ENCODE measurements around the gene HOXC12.
A peak's percentile ranks its signal among the peaks of the same experiment; 100 is the strongest.

HOXC12 gene

DNA sequence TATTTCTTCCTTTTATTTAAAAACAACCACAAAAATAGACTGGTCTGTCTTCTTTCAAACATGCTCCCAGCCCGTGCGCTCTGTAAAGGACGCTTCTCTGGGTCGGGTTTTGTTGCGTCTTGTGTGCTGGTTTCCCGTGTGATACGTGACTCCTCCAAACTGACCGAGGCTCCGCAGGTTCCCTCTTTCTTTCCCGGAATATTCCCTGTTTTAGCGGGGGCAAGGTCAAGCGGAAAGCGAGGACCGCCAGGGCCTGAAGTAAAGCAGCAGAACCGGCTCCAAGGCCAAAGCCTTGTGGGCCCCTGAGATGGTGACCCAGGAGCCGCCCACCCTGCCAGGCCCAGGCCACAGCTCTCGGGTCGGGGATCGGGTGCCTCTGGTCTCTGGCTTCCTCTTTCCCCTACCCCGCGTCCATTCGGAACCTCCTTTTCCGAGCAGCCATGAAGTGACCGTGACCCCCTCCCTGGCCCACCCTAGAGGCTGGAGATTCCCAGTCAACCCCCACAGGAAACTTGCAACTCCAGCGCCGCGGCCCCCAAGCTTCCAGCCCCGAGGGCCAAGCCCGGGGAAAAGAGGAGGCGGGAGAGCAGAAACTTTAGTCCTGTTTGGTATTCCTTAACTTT lies 29.4 kb downstream of the HOXC12 start:
- peak; percentile 49 for DNase-seq (ENCODE audit: low read depth)

DNA sequence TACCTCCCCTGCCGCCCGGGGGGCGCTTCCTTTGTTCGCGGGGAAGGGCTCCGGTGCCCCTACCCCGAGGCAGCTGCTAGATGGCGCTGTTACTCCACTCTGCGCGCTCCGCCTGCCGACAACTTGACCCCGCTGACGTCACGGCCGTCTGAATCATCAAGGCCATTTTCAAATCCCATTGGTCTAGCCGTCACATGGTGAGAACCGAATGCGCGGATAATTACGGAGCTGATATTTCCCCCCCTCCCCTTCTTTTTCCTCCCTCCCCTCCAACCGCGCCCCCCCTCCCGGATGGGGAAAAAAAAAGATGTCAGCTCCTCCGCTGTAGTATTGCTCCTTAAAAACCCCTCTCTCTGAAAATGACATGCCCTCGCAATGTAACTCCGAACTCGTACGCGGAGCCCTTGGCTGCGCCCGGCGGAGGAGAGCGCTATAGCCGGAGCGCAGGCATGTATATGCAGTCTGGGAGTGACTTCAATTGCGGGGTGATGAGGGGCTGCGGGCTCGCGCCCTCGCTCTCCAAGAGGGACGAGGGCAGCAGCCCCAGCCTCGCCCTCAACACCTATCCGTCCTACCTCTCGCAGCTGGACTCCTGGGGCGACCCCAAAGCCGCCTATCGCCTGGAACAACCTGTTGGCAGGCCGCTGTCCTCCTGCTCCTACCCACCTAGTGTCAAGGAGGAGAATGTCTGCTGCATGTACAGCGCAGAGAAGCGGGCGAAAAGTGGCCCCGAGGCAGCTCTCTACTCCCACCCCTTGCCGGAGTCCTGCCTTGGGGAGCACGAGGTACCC lies 30.4 kb downstream of the HOXC12 start, which contains the start of gene HOXC10:
TSS of gene HOXC10 (plus strand) at position 246 of the 791 bp plus-strand sequence. CDS start at position 360, 114 bp downstream.
- DNase-seq (ENCODE audit: low read depth) = peak; percentile 95

DNA sequence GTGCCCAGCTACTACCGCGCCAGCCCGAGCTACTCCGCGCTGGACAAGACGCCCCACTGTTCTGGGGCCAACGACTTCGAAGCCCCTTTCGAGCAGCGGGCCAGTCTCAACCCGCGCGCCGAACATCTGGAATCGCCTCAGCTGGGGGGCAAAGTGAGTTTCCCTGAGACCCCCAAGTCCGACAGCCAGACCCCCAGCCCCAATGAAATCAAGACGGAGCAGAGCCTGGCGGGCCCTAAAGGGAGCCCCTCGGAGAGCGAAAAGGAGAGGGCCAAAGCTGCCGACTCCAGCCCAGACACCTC lies 30.9 kb downstream of the HOXC12 start:
- DNase-seq (ENCODE audit: low read depth) = no peak

DNA sequence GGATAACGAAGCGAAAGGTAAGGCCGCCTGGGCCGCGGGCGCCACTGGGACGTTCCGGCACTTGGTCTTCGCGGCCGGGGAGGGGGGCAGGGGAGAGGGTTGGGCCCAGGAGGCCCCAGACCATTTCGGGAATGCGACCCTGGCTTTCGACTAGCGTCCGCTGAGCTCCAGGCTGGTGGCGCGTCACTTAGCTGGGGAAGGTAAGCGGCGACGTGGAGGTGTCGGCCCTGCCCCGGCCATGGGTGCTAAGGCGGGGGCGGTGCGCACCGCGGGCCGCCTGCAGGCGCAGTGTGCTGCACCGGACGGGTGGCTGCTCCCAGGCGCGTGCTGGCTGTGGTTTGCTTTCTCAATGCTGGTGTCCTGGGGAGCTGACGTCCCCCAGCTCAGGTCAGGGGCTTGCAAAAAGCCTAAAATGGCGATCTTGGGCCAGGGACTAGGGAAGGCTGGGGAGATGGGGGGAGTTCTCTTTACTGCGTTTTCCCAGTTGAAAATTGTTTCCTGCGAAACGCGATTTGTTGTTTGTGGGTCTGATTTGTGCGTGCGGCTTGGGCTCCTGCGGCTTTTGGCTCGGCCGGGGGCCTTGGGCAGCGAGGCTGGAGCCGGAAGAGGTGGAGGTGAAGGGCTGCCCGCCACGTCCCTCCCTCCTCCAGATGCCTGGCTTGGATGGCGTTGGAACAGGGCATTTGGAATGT lies 31.4 kb downstream of the HOXC12 start:
- DNase-seq (ENCODE audit: low read depth) = peak; percentile 50

DNA sequence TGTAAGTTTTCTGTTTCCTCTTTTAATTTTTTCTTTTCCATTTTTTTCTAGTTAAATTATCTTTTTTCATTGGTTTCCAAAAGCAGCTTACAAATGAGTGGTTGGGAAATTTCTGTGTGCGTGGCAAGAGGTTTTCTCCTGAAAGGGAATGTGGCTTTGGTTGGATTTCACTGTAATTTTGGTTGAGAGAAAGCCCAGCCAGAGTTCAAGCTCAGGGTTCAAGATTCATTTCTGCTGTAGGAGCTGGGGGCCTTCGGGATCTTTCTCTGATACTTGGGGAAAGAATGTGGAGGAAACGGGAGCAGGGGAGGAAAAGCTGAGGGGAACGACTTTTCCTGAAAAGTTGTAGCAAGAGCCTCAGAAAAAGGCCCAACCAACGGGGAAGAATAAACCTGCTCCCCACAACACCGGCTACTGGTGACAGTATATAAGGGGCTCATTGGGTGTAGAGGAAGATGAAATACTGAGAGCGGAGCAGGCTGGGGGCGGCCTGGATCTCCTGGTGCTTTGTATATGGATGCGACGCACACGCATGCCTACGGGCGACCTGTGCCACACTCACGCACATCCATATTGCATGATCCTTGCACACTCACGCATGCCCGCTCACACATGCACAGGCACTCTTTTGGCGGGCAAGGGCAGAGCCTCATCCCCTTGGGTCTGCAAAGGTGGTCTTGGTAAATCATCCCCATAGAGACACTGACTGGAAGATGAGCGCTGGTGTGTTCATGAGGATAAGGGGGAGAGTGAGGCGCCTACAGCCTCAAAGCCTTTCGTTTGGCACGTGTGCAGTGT lies 32.2 kb downstream of the HOXC12 start:
- no peak for DNase-seq (ENCODE audit: low read depth)

DNA sequence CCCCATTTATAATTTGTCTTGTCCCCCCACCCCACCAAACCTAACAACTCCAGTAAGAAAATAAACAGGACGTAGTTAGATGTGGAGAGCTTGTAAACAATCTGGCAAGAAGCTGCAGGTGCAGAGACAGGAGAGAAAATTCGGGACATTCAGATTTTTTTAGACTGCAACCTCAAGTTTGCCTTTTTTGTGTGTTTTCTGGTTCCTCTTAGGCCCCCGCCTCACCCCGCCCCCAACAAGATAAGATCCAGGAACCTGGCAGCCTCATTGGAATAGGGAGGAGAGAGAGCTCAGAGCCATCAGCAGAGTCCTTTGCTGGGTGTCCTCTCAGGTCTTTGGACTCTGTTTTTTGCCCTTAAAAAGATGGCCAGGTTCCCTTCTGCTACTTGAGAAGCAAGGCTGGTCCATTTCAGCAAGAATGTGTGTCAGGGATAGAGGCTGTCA lies 33.1 kb downstream of the HOXC12 start:
- DNase-seq (ENCODE audit: low read depth) = no peak

DNA sequence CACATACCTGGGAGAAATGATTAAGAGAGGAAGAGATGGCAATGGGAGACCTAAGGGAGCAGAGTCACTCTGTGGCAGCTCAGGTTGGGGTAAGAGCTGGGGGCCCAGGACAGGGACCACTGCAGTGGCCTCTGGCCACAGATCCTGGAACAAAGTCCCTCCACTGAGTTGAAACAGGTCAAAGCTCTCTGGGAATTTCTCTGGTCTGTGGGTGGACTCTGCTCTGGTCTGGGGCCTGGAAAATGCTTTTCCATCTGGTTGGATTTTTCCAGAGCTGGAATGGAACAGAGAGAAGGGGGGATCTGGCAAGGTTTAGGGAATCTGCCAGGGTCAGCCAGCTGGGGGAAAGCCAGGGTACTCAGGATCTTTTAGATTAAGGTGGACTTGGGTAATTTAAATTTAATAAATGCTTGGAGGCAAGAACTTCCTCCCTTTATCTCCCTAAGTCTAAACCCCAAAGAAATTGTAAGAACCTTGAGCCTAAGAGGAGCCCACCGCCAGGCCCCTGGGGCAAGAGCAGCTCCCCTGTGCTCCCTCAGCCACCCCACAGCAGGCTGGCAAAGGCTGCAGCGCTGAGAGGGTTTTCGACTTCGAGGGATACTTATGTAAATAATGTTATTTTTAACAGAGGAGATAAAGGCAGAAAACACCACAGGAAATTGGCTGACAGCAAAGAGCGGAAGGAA lies 34.0 kb downstream of the HOXC12 start:
- no peak for DNase-seq (ENCODE audit: low read depth)

DNA sequence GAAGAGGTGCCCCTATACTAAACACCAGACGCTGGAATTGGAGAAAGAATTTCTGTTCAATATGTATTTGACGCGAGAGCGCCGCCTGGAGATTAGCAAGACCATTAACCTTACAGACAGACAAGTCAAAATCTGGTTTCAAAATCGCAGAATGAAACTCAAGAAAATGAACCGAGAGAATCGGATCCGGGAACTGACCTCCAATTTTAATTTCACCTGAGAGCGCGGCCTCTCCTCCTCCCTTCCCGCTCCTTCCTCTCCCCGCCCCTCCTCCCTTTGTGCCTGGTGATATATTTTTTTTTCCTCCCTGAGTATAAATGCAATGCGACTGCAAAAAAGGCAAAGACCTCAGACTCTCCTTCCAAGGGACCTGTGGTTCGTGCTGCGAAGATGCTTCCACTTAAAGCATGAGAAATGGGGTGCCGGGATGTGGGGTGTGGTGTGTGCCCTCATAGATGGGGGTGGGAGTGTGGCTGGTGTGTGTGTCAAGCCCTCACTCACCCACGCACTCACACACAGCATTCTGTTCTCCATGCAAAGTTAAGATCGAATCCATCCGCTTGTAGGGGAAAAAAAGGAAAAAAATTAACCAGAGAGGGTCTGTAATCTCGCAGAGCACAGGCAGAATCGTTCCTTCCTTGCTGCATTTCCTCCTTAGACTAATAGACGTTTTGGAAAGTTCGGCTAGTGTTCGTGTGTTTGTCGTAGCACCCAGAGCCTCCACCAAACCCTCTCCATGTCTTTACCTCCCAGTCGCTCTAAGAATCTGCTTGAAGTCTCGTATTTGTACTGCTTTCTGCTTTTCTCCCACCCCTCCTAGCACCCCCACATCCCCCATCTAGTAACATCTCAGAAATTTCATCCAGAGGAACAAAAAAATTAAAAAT lies 34.8 kb downstream of the HOXC12 start:
- DNase-seq (ENCODE audit: low read depth) = peak; percentile 70

DNA sequence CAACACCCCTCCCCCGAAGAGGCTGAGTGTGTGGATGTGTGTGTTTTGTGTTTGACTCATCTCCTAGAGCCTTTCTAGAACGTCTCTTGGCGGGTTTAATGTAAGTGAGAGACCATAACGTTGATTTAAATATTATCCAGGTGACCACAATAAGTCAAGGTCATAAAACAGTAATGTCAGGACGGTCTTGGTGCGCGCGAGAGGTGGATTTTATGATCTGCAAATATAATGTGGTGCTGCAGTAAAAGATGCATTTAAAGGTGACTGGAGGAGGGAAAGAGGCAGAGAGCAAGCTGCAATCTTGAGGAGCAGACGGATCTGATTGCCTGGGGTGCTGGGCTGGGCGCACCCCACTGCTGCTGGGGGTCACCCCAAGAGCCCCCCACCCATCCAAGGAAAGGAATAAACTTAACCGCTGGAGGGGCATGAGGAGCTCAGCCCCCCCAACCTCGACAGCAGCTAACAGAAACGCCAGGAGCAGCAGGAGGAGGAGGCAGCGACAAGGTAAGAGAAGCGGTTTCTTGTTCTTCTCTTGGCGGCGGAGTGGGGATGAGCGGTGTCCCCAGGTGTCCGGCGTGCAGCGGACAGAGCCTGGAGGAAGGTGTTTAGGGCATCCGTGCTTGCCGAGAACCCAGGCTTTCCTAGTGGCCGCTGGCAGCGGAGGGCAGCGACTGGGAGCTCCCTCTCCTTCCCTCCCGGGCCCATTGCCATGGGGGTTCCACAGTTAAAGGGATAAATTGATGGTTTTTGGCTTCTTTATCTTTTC lies 35.8 kb downstream of the HOXC12 start:
- DNase-seq (ENCODE audit: low read depth) = no peak

DNA sequence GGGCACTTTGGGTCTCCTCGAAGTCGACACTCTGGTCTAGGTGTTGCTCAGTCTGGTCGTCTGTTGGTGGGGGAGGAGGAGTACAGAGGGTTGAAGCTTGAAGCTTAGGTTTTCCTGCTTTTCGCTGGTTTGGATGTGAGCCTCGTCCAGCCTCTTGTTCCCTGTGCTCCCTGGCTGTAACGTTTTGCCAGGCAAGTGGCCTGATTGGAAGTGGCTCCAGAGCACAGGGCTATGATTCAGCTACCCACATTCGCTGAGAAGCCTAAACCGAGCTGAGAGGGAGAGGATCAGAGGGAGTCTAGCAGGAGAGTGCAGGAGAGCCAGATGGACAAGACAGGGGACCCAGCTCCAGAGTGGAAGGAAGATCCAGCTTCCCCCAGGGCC lies 36.4 kb downstream of the HOXC12 start:
- no peak for DNase-seq (ENCODE audit: low read depth)

DNA sequence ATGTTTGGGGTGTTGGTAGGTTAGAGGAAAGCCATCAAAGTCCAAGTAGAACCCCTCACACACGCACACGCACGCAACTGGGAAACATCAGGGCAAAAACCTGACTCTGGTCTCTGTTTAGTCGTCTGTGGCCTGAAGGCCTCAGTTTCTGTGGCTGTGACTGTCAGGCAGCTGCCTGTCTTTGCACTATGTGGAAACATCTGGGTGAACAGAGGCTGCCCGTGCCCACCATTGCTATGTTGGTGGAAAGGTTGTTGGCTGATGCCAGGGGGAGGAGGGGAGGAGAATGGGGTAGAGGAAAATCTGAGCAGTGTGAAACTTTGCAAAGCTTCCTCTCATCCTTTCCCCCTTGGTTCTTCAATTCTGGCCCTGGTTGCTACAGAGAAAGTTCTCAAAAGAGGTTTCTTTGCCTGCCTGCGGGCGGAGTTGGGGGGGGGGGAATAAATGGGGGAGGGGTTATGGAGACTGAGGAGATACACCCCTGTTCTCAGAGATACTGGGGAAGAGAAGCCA lies 37.7 kb downstream of the HOXC12 start:
- no peak for DNase-seq (ENCODE audit: low read depth)

DNA sequence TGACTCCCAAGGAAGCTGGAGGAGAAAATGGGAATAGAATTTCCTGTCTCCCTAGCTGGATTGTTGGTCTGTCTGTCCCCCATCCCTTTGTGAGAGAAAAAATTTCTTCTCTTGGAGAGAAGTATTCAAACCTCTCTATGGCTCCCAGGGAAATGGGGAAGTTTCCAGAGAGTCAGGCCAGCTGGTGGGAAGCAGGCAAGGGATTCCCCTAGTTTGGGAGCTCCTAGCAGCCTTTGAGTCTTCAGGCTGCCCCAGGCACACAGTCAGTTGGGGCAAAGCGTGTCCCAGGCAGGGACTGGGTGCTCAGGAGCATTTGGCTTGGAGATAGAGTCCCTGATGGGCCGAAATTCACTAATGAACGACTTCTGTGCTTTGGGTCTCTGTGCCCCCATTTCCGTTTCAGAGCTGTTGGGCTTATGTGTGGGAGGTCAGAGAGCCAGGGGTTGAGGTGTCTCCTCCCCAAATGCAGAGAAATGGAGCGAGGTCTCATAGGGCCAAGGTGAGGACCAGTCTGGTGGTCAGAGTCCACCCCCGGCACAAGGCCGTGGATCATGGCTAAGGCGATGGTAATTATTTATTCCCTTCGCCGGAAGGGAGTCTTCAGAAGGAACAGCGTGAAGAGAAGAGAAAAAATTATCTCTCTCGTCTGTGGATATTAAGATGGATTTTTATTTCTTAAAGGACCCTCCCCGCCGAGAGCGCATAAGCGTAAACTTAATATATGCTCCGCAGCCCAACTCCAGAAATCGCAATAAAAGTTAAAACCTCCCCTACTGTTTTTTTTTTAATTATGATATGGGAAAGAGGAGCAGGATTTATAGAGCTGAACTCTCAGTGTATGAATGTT lies 38.7 kb downstream of the HOXC12 start:
- DNase-seq (ENCODE audit: low read depth) = no peak

DNA sequence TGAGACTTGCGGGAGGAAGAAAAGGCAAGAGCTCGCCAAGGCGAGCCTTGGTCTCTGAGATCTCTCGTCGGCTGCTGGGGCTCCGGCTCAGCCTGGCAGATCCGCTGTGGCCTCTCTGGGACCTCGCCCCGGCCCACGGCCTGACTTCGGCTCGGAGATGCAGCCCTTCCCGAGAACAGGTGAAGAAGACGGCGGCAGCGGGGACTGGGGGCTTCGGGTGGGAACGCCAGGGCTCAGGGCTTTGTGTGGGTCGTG lies 39.2 kb downstream of the HOXC12 start:
- DNase-seq (ENCODE audit: low read depth) = no peak

DNA sequence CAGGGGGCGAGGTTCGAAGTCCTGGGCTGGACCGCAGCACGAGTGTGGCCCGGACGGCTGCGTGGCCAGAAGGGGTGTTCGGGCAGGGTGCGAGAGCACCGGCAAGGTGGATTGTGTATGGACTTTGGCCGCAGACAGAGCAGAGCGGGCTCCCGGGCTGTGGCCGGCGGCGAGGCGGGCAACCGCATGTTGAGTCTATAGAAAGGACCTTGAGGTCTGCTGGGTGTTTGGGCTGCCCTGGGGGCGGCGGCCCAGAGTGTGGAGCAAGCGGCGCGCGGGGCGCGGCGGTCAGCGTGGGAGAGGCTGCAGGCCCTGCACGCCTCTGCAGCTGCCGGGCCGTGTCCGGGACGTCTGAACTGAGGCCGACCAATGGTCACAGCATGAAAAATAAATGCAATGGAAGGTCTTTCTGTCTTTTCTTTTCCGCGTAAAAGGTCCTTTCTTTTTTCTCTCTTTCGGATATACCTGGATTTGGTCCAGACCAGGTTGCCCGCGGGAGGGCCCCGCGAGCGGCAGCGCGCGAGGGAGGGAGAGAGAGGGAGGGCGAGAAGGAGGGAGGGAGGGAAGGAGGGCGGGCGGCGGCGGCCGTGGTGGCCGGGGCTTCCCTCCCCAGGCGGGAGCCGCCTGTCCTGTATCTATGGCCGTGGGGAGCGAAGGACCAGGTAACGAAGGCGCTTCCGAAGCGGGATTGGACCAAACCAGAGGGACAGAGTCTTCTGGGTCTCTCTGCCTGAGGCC lies 39.7 kb downstream of the HOXC12 start:
- DNase-seq (ENCODE audit: low read depth) = no peak

DNA sequence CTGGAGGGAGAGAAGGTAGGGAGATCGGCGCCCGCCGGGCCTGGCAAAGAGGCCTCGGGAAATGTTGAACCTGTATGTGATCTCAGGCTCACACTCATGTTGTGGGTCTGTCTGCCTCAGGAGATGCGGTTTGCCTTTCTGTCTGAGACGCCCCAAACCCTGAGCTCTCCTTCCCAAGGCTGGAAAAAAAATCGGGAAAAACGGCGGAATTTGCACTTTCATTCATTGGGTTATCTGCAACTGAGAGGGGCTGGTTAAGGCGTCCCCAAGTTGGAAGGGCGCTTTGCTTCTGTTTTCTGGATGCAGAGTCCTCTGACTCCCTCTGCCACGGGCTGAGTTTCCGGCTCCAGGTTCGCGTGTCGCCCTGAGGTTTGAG lies 40.3 kb downstream of the HOXC12 start:
- no peak for DNase-seq (ENCODE audit: low read depth)

DNA sequence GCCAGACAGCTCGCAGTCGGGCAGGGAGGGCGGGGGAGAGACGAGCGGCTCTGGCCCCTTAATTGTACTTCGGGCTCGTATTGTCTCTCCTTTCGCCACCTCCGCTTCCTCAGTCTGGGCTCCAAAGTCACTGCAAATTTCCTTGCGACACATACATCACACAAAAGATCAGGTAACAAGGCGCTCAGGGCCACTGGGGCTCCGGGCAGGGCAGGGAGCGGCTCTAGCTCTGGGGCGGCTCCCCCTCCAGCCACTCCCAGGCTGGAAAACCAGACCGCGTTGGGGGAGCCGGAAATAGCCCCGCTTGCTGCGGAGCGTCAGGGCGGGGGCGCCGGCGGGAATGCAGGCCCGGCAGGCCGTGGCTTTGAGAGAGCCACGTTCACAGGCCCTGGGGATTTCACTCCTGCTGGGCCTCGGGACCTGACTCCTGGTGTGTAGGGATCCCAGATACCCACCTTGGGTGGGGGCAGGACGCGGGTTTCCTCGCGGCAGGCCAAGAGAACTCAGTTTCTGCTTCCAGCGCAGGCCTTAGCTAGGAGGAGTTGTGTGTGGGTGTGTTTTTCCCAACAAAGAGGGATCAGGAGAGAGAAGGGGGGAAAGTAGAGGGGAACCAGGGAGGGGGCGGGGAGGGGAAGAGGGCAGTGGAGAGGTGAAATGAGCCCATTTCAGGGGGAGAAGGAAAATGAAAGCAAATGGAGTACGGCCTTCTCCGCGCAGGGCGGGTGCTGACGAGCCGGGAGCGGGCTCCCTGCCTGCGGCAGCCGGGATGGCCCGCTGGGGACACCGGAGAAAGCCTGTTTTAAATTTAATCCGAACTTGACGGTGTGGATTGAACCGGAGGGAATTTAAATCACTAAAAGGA lies 40.9 kb downstream of the HOXC12 start:
- DNase-seq (ENCODE audit: low read depth) = no peak

Measured in EH (cell line).